K562 (cell line): ENCODE results near the gene RABGAP1L. TPM values are rescaled to one million over a fixed set of nuclear protein-coding genes. Genes with fewer than 3 reads are reported as not detected.

ENCODE experiments used
- ATAC-seq: fragments of 200-7000 bp; cut with Tn5 transposase; 3 replicates; pipeline ENCODE4 v1.9.1; 2020; ENCODE audit warnings: moderate library complexity
- BruUV-seq: library from RNA; stranded (reverse); fragments of 400-500 nt; replicated peaks from 2 replicates; lab custom pipeline; 2021; lab: Mats Ljungman, UMichigan
- CTCF ChIA-PET: fragments of 300-600 bp; formaldehyde crosslinking; extraction: SDS; loops from one replicate; lab custom pipeline; 2021; ENCODE audit warnings: low intra/inter-chr PET ratio; lab: Yijun Ruan, JAX
- POLR2A ChIA-PET: fragments of 300-600, 350-650 bp; sonication (Branson Sonifier 250); formaldehyde crosslinking; extraction: SDS; loops from one replicate; lab custom pipeline; 2021; ENCODE audit warnings: antibody characterized with exemption, inconsistent platforms; lab: Yijun Ruan, JAX
- DNase-seq, 4 experiments: peaks; one replicate each; pipeline versions ENCODE4 v3.0.0 to v3.0.0-alpha.2; 2011 to 2018; ENCODE audit warnings: low spot score in 3 of 4, mixed read lengths in 3 of 4; ENCODE audit errors: extremely low read depth in 1 of 4
- FAIRE-seq: peaks from 2 replicates; lab custom pipeline; 2011; peaks lifted over from hg19 to GRCh38; lab: Jason Lieb, UNC
- H2AFZ ChIP-seq: 2 replicates; pipeline ENCODE4 v1.6.0; 2011; ENCODE audit warnings: low read depth, low read length, control low read depth, inconsistent platforms
- H3K27ac ChIP-seq: fragments of 200-600 bp; 3 replicates; pipeline ENCODE4 v1.8.0; 2011; ENCODE audit warnings: low read depth, mild to moderate bottlenecking, control low read depth, inconsistent platforms, low read length, moderate library complexity, mixed read lengths; ENCODE audit errors: extremely low read depth
- H3K27me3 ChIP-seq, 2 experiments: fragments of 300-600 bp in 1 of 2; 2 replicates in 1 of 2; 3 replicates in 1 of 2; pipeline versions ENCODE4 v1.6.0 to v1.8.0; 2011; ENCODE audit warnings: inconsistent platforms in 2 of 2, low read length in 2 of 2, mild to moderate bottlenecking in 1 of 2, mixed read lengths in 1 of 2, moderate library complexity in 1 of 2; ENCODE audit not compliant: control insufficient read depth in 2 of 2, insufficient read depth in 2 of 2
- H3K36me3 ChIP-seq: fragments of 300-600 bp; 3 replicates; pipeline ENCODE4 v1.8.0; 2011; ENCODE audit warnings: mild to moderate bottlenecking, low read length, inconsistent platforms; ENCODE audit not compliant: control insufficient read depth, insufficient read depth
- H3K4me1 ChIP-seq, 2 experiments: fragments of 200-600 bp in 1 of 2; replicated peaks in 1 of 2; 2 replicates in 1 of 2; 3 replicates in 1 of 2; pipeline versions ENCODE4 v1.5.1 to v1.8.0; 2011; ENCODE audit warnings: inconsistent platforms in 2 of 2, low read length in 2 of 2, mild to moderate bottlenecking in 1 of 2, mixed read lengths in 1 of 2, moderate library complexity in 1 of 2; ENCODE audit not compliant: control insufficient read depth in 2 of 2, insufficient read depth in 2 of 2
- H3K4me2 ChIP-seq: 2 replicates; pipeline ENCODE4 v1.6.1; 2011; ENCODE audit warnings: low read length, control low read depth, inconsistent platforms, mixed read lengths; ENCODE audit not compliant: insufficient read depth
- H3K4me3 ChIP-seq: fragments of 200-600 bp; sonication (generic), shearing (Covaris generic); 2 replicates; pipeline ENCODE4 v1.5.1; 2016; ENCODE audit warnings: control low read depth, inconsistent platforms
- H3K79me2 ChIP-seq: fragments of 200-600 bp; 3 replicates; pipeline ENCODE4 v1.8.0; 2011; ENCODE audit warnings: low read length, inconsistent platforms; ENCODE audit not compliant: control insufficient read depth, insufficient read depth
- H3K9ac ChIP-seq, 2 experiments: 2 replicates each; pipeline versions ENCODE4 v1.6.0 to v1.6.1; 2011; ENCODE audit warnings: low read depth in 2 of 2, low read length in 2 of 2, control low read depth in 1 of 2, inconsistent platforms in 1 of 2, mild to moderate bottlenecking in 1 of 2, mixed read lengths in 1 of 2; ENCODE audit not compliant: insufficient read depth in 1 of 2
- H3K9me1 ChIP-seq: one replicate; pipeline ENCODE4 v1.6.0; 2011; ENCODE audit warnings: inconsistent platforms, mild to moderate bottlenecking, low read length, moderate library complexity; ENCODE audit not compliant: control insufficient read depth, insufficient read depth
- H3K9me3 ChIP-seq: replicated peaks from 2 replicates; pipeline ENCODE4 v1.5.1; 2011; ENCODE audit warnings: low read depth, low read length, inconsistent platforms; ENCODE audit not compliant: control insufficient read depth, insufficient read depth
- H4K20me1 ChIP-seq: replicated peaks from 2 replicates; pipeline ENCODE4 v1.6.1; 2011; ENCODE audit warnings: low read length, inconsistent platforms, mixed read lengths; ENCODE audit not compliant: control insufficient read depth, insufficient read depth
- E4F1 ChIP-seq: fragments of 250-450 bp; sonication (Bioruptor Pico); IDR thresholded peaks from 2 replicates; pipeline ENCODE4 v1.5.0; 2021; ENCODE audit warnings: mild to moderate bottlenecking, borderline replicate concordance
- FOSL1 ChIP-seq: fragments of 200-800 bp; sonication (Bioruptor generic); conservative IDR thresholded peaks from 2 replicates; pipeline ENCODE4 v1.6.1; 2016; ENCODE audit warnings: missing genetic modification characterization, missing compliant biosample characterization
- HSF4 ChIP-seq: fragments of 250-450 bp; sonication (Bioruptor Pico); IDR thresholded peaks from 2 replicates; pipeline ENCODE4 v2.1.2; 2022; ENCODE audit warnings: mild to moderate bottlenecking, moderate library complexity, borderline replicate concordance
- L3MBTL2 ChIP-seq: fragments of 450-650 bp; IDR thresholded peaks from 2 replicates; pipeline ENCODE4 v1.6.1; 2016; ENCODE audit warnings: mild to moderate bottlenecking, moderate library complexity
- MXI1 ChIP-seq: IDR thresholded peaks from 2 replicates; pipeline ENCODE4 v1.6.1; 2011; ENCODE audit warnings: low read depth, mild to moderate bottlenecking, improper control_type of control experiment, low read length
- NRF1 ChIP-seq, 2 experiments: fragments of 450-650 bp; IDR thresholded peaks in 1 of 2; conservative IDR thresholded peaks in 1 of 2; 2 replicates each; pipeline ENCODE4 v1.6.1; 2014; ENCODE audit warnings: mild to moderate bottlenecking in 2 of 2
- POLR3G ChIP-seq: IDR thresholded peaks from 2 replicates; pipeline ENCODE4 v1.6.1; 2011; ENCODE audit not compliant: insufficient read length, insufficient replicate concordance; ENCODE audit errors: extremely low read depth
- RAD21 ChIP-seq, 2 experiments: fragments of 250-450 bp in 1 of 2; fragments of 450-650 bp in 1 of 2; sonication (Bioruptor Pico) in 1 of 2; formaldehyde crosslinking in 1 of 2; IDR thresholded peaks in 1 of 2; conservative IDR thresholded peaks in 1 of 2; 2 replicates each; pipeline versions ENCODE4 v1.4.0 to v1.8.0; 2020 to 2022; ENCODE audit warnings: mild to moderate bottlenecking in 2 of 2, moderate library complexity in 1 of 2
- TEAD1 ChIP-seq, 2 experiments: fragments of 450-650 bp in 1 of 2; sonication (generic) in 1 of 2; formaldehyde crosslinking; IDR thresholded peaks; 2 replicates each; pipeline versions ENCODE4 v1.4.0 to v1.8.0; 2020 to 2022; ENCODE audit warnings: mild to moderate bottlenecking in 2 of 2, missing genetic modification reagents in 1 of 2
- TOE1 ChIP-seq, 2 experiments: fragments of 450-650 bp in 1 of 2; sonication (generic) in 1 of 2; formaldehyde crosslinking in 1 of 2; IDR thresholded peaks; 2 replicates each; pipeline versions ENCODE4 v1.7.1 to v1.8.0; 2016 to 2022; ENCODE audit warnings: borderline replicate concordance in 2 of 2, mild to moderate bottlenecking in 2 of 2, antibody characterized with exemption in 1 of 2, inconsistent platforms in 1 of 2, low read depth in 1 of 2, missing genetic modification reagents in 1 of 2, moderate library complexity in 1 of 2
- ZNF644 ChIP-seq: fragments of 200-800 bp; sonication (Bioruptor generic); IDR thresholded peaks from 2 replicates; pipeline ENCODE4 v1.6.1; 2016; ENCODE audit warnings: low read depth, missing genetic modification characterization, missing compliant biosample characterization
- ZNF785 ChIP-seq: fragments of 250-450 bp; sonication (Bioruptor Pico); IDR thresholded peaks from 2 replicates; pipeline ENCODE4 v1.4.0; 2020; ENCODE audit warnings: mild to moderate bottlenecking
- WGBS: fragments of 100-300 bp; shearing (Covaris generic); methylation state at CpG from one replicate; pipeline ENCODE4 v1.1.6; 2016; ENCODE audit warnings: low coverage, mixed read lengths; ENCODE audit not compliant: insufficient coverage; ENCODE audit errors: missing lambda C conversion rate; 5-methylcytosine and 5-hydroxymethylcytosine counted together
- in situ Hi-C: fragments of 300-500 bp; cut with MboI; formaldehyde crosslinking; loops from 4 replicates; pipeline ENCODE4 v1.15.0; 2018; ENCODE audit warnings: inconsistent platforms, mixed read lengths
- intact Hi-C: fragments of 100-400 bp; cut with micrococcal nuclease; formaldehyde crosslinking; loops from 2 replicates; pipeline ENCODE4 v1.14.2; 2022
- polyA plus RNA-seq, 8 experiments: library from polyadenylated mRNA; depleted of rRNA in 4 of 8; stranded (reverse) in 5 of 8; unstranded in 3 of 8; fragments of >200 nt; fragmentation: Nextera tagmentation in 2 of 8; fragmentation: Illumina TruSeq in 1 of 8; extraction: Ambion mirVana in 2 of 8; extraction: Trizol in 1 of 8; gene quantifications; 2 replicates each; pipeline versions ENCODE4 v1.2.1 to v1.2.3, GENCODE V29; 2011 to 2014; ENCODE audit warnings: inconsistent platforms in 1 of 8, missing spikeins in 1 of 8
- total RNA-seq, 7 experiments: library from RNA; depleted of rRNA in 6 of 7; stranded (reverse); fragments of >200 nt in 6 of 7; fragmentation: Illumina TruSeq in 2 of 7; extraction: Trizol in 2 of 7; gene quantifications; 2 replicates each; pipeline versions ENCODE4 v1.2.1 to v1.2.3, GENCODE V29; 2011 to 2021; ENCODE audit warnings: low replicate concordance in 1 of 7
- TF ChIP-seq, protein P1 (sequence below): sonication (generic); formaldehyde crosslinking; IDR thresholded peaks from 2 replicates; pipeline ENCODE4 v1.8.1; 2022; ENCODE audit warnings: missing genetic modification reagents

The RABGAP1L gene
- total and polyA plus RNA-seq, 9 of the 15 experiments (the other 6 are each of a cell fraction or from before 2014, with no cell fraction given): 16.5 to 44.9 (median 26.7) TPM

- no peak for ATAC-seq
Measured at GRCh38 chr1:174753131-174753530, 593.8 kb downstream of the RABGAP1L start.

DNA sequence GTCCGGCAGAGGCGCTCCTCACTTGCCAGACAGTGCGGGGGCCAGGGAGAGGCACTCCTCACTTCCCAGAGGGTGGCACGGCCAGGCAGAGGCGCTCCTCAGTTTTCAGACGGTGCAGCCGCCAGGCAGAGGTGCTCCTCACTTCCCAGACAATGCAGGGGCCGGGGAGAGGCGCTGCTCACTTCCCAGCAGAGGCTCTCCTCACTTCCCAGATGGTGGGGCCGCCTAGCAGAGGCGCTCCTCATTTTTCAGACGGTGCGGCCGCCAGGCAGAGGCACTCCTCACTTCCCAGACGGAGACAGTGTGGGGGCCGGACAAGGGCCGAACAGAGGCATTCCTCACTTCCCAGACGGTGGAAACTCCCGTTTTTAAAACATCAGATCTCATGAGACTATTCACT is 602.0 kb downstream of the RABGAP1L start:
- no TSS peak for BruUV-seq
- Histone ChIP-seq H3K9me3 (no peaks in the 10 kb centered on the region), H3K4me3 (no peak overlapping the region), H4K20me1 (no peaks in the 10 kb centered on the region), H3K79me2 (no peaks in the 10 kb centered on the region), H3K4me2 (no peak overlapping the region), H2AFZ (no peak overlapping the region), H3K27ac (no peak overlapping the region), H3K9me1 (no peaks in the 10 kb centered on the region), H3K36me3 (no peaks in the 10 kb centered on the region), H3K9ac (peak overlapping the region in 1 of 2 experiments; percentile 13; a peak in 1 of 4 replicates), H3K4me1 (peaks cover 3 to 4% of the 10 kb centered on the region in 2 experiments; a peak in 3 of 5 replicates), H3K27me3 (no peaks in the 10 kb centered on the region)
- CTCF ChIA-PET: no interaction called here
- DNase-seq (no peak), ATAC-seq (no peak), FAIRE-seq (no peak)
- POLR2A ChIA-PET: interaction anchor here (1.0 kb wide), 1 partner anchor 223 kb away, joined by 3 read pairs; no protein-coding TSS in a partner anchor
- WGBS: 69% methylated on average over 19 of the region's 19 CpGs
- intact Hi-C loops (no loop called here), in situ Hi-C loops (no loop called here)
- TF ChIP-seq RAD21 (CRISPR knock-in tag; conservative IDR thresholded peaks at IDR 0.05 in 1 of 2, IDR thresholded peaks at IDR 0.05 in 1 of 2) (no peak), ZNF644 (tag) (no peak), MXI1 (no peak), ZNF785 (no peak), TOE1 (IDR thresholded peaks at IDR 0.05; ENCODE audit: borderline replicate concordance) (no peak), TOE1 (CRISPR knock-in tag; IDR thresholded peaks at IDR 0.05; ENCODE audit: borderline replicate concordance, low read depth) (no peak), HSF4 (CRISPR knock-in tag) (no peak), L3MBTL2 (no peak), NRF1 (conservative IDR thresholded peaks at IDR 0.05 in 1 of 2, IDR thresholded peaks at IDR 0.05 in 1 of 2) (no peak), POLR3G (no peak), E4F1 (CRISPR knock-in tag) (no peak)
- TF ChIP-seq, protein P1, sequence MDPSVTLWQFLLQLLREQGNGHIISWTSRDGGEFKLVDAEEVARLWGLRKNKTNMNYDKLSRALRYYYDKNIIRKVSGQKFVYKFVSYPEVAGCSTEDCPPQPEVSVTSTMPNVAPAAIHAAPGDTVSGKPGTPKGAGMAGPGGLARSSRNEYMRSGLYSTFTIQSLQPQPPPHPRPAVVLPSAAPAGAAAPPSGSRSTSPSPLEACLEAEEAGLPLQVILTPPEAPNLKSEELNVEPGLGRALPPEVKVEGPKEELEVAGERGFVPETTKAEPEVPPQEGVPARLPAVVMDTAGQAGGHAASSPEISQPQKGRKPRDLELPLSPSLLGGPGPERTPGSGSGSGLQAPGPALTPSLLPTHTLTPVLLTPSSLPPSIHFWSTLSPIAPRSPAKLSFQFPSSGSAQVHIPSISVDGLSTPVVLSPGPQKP: no peak

More at GRCh38 chr1:174753131-174753530, 593.8 kb downstream of the RABGAP1L start:
- in situ Hi-C loops (no loop called here), intact Hi-C loops (no loop called here)
- Histone ChIP-seq H3K4me2 (no peak overlapping the region), H3K9ac (no peak overlapping the region), H4K20me1 (no peaks in the 10 kb centered on the region), H2AFZ (no peak overlapping the region), H3K79me2 (no peaks in the 10 kb centered on the region), H3K27ac (no peak overlapping the region), H3K4me1 (peaks cover 4 to 10% of the 10 kb centered on the region in 2 experiments; a peak in 4 of 5 replicates), H3K9me3 (no peaks in the 10 kb centered on the region), H3K36me3 (no peaks in the 10 kb centered on the region), H3K4me3 (no peak overlapping the region), H3K27me3 (no peaks in the 10 kb centered on the region), H3K9me1 (no peaks in the 10 kb centered on the region)
- CTCF ChIA-PET: no interaction called here
- 28% methylated on average over 1 of the region's 1 CpG for WGBS
- no TSS peak for BruUV-seq
- TF ChIP-seq FOSL1 (tag): peak; percentile 58
- TF ChIP-seq TEAD1 (CRISPR knock-in tag; IDR thresholded peaks at IDR 0.05): no peak
- DNase-seq: no peak
- no peak for FAIRE-seq
- POLR2A ChIA-PET: interaction anchor here (1.4 kb wide), 1 partner anchor 246 kb away, joined by 5 read pairs; no protein-coding TSS in a partner anchor
